Eye (tissue), 1 donor: Measurements from ENCODE around the gene ERV3-1.
"Not testable (repeated sequence)": the region's sequence is repeated elsewhere in the genome, so short reads cannot be mapped to it uniquely, and the experiment has no call there.

Experiments
- DNase-seq: peaks from one replicate; pipeline ENCODE4 v3.0.0-alpha.2; 2015

The ERV3-1 gene, protein sequence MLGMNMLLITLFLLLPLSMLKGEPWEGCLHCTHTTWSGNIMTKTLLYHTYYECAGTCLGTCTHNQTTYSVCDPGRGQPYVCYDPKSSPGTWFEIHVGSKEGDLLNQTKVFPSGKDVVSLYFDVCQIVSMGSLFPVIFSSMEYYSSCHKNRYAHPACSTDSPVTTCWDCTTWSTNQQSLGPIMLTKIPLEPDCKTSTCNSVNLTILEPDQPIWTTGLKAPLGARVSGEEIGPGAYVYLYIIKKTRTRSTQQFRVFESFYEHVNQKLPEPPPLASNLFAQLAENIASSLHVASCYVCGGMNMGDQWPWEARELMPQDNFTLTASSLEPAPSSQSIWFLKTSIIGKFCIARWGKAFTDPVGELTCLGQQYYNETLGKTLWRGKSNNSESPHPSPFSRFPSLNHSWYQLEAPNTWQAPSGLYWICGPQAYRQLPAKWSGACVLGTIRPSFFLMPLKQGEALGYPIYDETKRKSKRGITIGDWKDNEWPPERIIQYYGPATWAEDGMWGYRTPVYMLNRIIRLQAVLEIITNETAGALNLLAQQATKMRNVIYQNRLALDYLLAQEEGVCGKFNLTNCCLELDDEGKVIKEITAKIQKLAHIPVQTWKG

DNA sequence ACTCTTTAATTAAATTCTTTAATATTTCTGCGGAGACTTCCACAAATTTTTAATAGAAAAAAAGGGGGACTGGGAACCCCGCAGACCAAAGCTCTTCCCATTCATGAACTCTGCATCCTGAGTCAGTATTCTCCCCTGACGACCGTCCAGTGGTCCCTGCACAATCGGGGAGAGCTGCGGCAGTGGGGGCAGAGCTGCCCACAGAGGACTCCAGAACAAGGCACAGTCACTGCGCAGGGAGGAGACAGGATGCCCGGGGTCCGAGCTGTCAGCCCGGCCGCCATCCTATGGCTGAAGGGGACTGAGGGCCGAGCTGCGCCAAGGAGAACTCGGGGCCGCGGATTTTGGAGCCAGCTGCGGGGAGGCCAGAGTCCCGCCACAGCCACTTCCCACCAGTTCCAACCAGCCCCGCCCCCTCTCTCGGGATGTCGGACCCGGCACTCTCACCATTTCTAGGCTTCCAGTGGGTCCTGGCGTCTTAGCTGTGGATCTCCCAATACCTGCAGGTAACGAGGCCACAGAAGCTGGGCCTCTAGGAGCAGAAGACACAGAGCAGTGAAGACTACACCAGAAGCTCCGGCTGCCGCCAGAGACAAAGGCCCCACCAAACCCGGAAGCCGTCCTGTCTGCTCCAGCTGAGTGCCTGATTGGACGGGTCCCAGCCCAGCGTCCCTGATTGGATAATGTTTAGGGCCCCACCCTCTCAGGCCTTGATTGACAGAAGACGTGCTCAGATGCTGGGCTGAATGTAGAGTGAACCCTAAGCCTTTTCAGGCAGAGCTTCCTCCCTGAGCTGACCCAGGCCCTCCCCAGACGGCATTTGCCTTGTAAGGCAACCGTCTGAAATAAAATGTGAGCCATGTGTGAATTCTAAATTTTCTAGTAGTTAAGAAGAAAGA, at the start of gene ERV3-1:
Gene ERV3-1 (minus strand): TSS at position 594 of the 899 bp plus-strand sequence. CDS start 13,661 bp downstream, outside the sequence.
- DNase-seq: peak; percentile 98

DNA sequence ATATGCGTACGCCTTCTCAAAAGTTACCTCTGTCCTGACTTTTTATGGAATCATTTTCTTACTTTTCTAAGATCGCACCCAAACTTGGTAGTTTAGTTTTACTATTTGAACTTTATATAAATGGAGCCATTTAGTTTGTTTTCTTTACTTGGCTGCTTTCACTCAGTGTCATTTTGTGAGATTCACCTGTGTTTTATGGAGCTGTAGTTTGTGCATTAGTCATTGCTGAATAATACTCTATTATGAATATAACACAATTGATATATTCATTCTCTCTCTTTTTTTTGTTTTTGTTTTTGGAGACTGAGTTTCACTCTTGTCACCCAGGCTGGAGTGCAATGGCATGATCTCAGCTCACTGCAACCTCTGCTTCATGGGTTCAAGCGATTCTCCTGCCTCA, 49.3 kb upstream of the ERV3-1 start:
- DNase-seq: not testable (repeated sequence)

DNA sequence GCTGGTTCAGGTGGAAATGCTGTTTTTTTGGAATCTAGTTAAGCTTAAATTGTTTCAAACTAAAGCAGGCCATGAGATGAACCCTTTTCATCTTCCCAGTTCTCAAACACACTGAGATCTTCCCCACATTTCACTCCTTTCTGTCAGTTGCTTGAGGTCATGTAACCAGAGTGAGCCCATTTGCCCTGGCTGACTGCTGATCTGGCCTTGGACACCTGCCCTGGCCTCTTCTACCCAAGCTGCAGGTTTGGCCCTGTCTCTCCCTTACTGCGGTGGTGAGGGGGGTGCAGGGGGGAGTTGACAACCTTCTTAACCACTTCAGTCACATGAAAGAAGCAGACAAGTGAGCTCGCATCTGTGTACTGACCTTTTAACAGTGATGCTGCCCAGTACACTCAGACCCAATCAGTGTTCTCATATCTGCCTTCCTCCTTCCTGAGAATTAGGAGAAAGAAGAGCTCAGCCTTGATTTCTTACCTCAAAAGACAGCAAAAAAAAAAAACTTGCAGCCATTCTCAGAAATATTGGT, 48.0 kb upstream of the ERV3-1 start:
- DNase-seq: not testable (repeated sequence)

DNA sequence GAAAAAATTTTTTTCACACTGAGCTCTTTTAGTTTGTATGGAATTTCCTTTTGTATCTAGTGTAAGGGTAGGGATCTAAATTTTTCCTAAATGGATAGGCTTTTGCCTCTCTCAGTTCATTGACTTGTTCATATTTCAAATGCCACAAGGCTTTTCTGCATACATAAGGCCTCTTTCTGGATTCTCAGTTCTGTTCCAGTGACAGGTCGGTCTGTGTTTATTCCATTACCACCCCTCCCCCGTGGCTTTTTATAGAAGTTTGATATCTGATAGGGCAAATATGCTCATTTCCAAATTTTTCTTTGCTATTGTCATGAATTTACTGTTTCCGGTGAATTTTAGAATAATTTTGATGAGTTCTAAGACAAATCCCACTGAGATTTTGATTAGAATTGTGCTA, 45.2 kb upstream of the ERV3-1 start:
- DNase-seq: not testable (repeated sequence)

DNA sequence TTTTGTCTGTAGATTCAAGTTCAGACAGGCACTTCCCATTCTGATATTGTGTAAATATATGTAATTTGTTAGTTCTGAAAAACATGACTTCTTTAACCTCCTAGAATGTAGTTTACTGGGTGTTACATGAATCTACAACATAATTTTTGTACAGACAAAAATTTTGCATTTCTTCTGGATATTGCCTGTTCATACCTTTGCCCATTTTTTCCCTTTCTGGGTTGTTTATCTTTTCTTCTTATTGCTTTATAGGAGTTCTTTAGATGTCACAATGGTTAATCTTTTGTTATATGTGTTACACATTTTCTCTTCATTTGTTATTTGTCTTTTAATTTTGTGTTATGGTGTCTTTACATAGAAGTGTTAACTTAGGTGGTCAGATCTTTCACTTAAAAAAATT, 44.7 kb upstream of the ERV3-1 start:
- DNase-seq: not testable (repeated sequence)

DNA sequence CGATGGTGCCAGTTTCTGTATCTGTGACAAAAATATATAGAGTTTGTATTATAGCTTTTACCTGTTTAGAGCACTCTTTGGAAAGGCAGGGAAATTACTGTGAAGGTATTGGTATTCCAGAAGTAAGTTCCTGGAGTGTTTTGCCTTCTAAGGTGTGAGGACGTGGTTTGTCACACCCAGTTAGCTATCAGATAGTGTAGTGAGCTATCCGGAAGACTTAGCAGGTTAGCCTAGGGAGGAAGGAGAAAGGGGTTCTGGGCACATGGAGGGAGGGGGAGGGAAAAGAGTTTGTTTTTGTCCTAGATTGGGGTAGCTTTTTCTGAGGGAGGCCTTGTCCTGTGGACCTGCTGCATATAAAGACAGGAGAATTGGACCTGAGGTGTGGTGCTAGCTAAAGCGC, 39.8 kb upstream of the ERV3-1 start:
- DNase-seq: not testable (repeated sequence)

DNA sequence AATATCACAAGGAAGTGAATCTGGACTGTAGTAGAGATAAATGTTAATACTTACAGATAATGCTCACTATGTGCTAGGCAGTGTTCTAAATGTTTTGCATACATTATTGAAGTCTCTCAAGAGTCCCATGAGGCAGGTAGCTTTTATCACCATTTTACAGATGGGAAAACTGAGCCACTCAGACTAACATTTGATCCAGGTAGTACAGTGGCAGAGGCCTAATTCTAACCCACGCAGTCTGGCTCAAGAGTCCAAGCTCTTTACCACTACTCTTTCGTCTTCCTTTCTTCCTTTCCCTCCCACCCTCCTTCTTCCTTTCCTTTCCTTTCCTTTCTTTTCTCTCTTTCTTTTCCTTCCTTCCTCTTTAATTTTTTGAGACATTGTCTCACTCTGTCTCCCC, 39.1 kb upstream of the ERV3-1 start:
- DNase-seq: not testable (repeated sequence)

DNA sequence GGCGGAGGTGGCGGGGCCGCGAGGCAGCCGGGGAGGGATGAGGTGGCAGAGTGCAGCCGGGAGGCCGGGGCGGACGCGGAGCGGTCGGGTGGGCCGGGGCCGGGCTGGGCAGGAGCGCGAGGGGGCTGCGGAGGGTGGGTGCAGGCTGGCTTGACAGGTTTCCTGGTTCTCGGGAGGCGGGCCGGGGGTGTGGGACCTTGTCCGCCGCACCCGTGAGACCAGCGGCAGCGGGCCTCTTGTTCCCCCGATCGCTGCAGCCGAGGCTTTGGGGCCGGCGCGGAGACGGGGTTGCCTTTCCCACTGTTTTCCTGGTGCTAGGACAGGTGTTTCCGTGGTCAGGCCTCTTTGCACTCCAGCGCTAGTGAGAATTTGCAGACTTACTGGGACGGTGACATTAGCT, 32.3 kb upstream of the ERV3-1 start:
- DNase-seq: peak; percentile 52

DNA sequence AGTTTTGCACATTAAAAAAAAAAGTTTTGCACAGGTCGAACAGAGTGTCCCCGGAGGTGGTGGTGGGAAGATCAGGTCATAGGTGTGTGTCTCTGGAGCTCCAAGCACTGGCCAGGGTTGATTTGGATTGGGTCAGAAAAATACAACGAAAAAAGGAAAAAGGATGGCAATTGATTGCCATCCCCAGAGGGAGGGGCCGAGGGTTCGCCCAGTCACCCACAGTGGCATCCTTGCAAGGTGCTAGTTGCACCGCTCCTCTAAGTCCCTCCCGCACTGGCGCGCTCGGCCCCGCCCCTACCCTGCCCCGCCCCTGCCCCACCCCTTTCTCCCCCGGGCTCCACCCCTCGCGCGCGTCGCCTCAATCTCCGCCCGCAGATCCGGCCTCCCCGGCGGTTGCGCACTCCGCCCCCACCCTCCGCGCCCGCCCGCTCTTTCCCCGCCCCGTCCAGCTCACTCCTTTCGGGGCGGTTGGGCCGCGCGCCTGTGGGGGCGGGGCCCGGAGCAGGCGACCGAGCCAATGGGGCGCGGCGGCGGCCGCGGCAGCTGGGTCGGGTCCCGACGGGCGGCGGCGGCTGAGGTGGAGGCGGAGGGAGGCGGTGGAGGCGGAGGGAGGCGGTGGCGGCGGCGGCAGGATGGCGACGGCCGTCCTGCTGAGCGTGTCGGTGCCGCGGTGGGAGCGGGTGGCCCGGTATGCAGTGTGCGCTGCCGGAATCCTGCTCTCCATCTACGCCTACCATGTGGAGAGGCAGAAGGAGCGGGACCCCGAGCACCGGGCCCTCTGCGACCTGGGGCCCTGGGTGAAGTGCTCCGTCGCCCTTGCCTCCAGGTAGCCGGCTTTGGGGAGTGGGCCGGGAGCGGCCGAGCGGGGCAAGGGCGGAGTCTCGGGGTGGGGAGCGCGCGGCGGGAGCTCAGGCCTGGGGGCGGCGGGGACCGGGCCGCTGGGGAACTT, 31.5 kb upstream of the ERV3-1 start:
- peak; percentile 89 for DNase-seq

DNA sequence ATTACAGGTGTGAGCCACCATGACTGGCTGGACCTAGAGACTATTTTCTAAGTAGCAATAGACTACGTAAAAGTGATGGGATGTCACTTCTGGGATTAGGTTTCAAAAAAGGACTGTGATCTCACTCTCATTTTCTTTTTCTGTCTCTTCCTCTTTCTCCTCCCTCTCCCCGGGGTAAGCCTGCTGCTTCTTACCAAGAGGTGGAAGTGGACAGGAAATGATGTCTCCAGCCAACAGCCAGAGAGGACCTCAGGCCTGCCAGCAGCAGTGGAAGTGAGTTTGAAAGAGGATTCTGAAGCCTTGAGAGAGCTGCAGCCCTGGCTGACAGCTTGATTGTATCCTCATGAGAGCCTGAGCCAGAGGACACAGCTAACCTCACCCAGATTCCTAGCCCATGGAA, 30.0 kb upstream of the ERV3-1 start:
- not testable (repeated sequence) for DNase-seq

DNA sequence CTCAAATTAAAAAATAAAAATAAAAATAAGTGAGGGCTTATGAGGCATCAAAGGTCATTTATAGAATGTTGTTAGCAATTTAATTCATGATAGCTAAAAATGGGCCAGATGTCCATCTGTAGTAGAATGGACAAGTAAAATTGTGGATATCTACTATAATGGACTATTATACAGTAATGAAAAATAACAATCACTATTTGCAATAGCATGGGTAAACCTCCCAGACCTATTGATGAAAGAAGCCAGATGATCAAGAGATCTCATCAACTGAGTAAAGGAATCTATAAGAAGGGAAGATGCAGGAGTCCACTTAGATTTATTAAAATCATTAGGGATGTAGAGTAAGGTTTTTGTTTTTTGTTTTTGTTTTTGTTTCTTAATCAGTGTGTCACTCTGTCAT, 29.0 kb upstream of the ERV3-1 start:
- DNase-seq: not testable (repeated sequence)

DNA sequence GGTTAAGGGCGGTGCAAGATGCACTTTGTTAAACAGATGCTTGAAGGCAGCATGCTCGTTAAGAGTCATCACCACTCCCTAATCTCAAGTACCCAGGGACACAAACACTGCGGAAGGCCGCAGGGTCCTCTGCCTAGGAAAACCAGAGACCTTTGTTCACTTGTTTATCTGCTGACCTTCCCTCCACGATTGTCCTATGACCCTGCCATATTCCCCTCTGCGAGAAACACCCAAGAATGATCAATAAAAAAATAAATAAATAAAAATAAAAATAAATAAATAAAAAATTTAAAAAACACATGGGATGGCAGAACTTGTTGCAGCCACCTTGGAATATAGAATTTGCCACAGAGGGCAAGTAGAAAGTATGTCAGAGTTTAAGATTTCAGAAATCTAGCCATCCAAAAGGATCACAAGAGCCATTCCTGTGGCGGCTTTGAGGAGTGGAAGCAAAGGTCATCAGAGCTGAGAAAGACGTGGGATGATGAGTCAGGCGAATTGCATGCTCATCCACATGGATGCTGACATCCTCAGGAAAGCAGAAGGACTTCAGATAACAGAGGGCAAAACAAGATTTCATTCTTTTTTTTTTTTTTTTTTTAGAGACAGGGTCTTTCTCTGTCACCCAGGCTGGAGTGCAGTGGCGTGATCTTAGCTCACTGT, 27.8 kb upstream of the ERV3-1 start:
- DNase-seq: not testable (repeated sequence)

DNA sequence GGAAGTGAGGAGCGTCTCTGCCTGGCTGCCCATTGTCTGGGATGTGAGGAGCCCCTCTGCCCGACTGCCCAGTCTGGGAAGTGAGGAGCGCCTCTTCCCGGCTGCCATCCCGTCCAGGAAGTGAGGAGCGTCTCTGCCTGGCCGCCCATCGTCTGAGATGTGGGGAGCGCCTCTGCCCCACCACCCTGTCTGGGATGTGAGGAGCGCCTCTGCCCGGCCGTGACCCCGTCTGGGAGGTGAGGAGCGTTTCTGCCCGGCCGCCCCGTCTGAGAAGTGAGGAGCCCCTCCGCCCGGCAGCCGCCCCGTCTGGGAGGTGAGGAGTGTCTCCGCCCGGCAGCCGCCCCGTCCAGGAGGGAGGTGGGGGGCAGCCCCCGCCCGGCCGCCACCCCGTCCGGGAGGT, 26.9 kb upstream of the ERV3-1 start:
- DNase-seq: not testable (repeated sequence)

DNA sequence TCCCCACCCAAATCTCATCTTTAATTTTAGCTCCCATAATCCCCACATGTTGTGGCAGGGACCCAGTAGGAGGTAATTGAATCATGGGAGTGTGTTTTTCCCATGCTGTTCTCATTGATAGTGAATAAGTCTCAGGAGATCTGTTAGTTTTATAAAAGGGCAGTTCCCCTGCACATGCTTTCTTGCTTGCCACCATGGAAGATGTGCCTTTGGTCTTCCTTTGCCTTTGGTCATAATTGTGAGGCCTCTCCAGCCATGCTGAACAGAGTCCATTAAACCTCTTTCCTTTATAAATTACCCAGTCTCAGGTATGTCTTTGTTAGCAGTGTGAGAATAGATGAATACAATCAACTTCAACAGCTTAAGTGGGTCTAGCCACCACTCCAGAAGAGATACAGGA, 18.5 kb upstream of the ERV3-1 start:
- not testable (repeated sequence) for DNase-seq

DNA sequence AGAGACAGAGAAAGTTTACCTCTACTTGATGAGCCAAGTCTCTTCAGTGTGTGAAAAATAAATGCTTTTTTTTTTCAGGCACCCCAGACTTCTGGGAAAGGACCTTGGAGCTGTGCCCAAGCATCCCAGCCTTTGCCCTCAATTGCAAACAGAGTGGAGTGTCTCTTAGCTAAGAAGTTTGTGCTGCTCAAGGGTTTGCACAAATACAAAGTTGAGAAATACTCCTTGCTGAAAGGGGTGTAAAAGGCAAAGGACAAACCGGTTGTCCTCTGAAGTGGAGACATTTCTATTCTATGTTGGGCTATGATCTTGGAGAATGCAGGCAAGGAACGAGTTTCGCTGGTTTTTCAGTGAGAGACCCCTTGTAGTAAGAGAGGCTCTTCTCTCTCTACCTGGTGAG, 14.5 kb upstream of the ERV3-1 start:
- not testable (repeated sequence) for DNase-seq

DNA sequence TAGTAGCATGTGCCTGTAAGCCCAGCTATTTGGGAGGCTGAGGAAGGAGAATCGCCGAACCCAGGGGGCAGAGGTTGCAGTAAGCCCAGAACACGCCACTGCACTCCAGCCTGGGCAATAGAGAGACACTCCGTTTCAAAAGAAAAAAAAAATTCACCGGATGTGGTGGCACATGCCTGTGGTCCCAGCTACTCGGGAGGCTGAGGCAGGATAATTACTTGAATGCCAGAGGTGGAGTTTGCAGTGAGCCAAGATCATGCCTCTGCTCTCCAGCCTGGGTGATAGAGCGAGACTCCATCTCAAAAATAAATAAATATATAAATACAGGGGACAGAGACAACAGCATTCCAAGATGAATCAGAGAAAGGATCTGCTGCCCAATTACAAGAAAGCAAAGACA, 3.4 kb upstream of the ERV3-1 start:
- not testable (repeated sequence) for DNase-seq

DNA sequence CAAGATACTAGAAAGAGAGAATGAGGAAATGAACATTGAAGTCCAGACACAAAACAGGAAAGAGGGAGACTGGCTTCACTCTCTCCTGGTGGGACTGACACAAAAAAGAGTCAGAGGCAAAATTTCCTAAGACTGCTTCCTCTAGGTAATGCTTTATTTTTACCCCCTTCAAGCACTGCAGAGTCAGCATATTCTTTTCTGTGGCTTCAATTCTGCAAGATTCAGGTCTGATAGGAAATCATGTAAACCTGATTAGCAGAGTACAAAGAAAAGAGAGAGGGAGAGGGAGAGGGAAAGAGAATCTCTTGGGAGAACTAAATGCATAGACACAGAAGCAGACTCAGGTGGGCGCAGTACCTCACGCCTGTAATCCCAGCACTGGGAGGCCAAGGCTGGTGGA, 2.9 kb upstream of the ERV3-1 start:
- DNase-seq: not testable (repeated sequence)

DNA sequence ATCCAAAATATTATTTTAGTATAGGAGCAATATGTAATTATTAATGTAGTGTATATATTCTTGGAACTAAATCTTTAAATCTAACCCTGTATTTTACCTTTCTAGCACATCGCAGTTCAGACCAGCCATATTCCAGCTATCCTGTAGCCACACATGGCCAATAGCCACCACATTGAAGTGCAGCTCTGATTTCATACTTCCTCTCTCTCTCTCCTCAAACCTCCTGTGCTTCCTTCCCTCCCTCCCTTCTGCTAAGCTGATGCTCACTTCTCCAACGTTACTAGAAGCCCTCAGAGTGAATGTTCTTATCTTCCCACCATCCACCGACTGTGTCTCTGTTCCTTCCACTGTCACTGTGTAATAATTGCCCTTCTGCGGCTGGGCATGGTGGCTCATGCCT, 549 bp upstream of the ERV3-1 start:
- not testable (repeated sequence) for DNase-seq

DNA sequence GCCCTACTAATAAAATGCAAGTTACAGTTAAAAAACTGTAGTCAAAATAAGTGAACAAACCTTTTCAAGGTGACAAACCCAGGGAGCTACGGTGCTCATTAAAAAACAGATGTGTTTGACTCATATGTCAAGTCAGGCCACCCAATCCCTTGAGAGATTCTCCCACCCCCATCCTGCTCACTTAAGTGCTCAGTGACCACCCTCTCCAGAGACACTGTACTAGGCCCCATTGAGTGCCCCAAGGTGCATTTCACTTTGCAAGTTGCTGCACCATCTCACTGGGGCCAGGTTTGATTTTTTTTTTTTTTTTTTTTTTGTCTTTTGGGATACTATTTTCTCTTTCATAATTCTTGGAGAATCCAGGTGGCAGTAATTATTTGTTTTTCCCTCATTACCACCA, 1.9 kb downstream of the ERV3-1 start:
- no peak for DNase-seq

DNA sequence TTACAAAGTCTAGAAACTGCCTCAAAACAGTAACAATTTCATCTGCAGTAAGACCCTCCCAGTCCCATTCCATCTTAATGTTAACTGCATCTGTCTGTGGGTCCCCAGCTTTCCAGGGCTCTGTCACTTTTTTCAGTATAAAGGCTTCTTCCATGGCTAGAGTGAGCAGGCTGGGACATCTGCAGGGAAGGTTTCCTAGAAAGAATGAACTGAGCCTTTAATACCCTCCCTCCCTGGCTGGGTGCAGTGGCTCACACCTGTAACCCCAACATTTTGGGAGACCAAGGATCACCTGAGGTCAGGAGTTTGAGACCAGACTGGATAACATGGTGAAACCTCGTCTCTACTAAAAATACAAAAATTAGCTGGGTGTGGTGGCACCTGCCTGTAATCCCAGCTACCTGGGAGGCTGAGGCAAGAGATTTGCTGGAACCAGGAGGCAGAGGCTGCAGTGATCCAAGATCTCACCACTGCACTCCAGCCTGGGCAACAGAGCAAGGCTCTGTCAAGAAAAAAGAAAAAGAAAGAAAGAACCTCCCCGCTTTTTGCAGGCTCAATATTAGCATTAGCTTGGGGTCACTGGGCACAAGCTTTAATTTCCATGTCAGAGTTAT, 3.4 kb downstream of the ERV3-1 start:
- DNase-seq: no peak

DNA sequence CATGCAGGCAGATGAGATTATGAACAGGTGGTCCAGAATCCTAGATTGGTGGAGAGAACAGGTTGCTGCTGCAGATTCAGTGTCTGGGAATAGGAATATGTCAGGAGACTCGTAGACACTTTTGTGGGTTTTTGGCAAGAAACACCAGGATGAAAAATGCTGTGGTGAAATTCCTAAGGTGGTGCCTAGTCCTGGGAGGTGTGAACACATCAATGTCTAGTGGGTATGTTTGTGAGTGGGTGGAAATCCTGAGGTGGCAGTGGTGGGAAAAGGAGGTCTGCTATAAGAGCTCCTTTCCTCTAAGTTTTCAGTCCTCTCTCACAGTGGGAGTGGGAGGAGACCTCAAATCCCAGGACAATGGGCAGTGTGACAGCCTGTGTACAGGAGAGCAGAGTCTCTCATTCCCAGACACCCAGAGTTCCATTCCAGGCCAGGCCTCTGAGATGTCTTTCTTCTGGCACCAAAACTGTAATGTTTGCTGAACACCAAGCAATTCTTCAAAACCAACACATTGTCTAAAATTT, 5.1 kb downstream of the ERV3-1 start:
- DNase-seq: no peak
